Transverse colon (tissue), 4 donors: ENCODE results near the gene ENTPD7.

ENCODE experiments used
- EP300 ChIP-seq: sonication (generic); formaldehyde crosslinking; IDR thresholded peaks from one replicate; pipeline ENCODE4 v1.6.1; 2017; ENCODE audit warnings: antibody characterized with exemption, low read depth
- POLR2A ChIP-seq: fragments of 450-650 bp; IDR thresholded peaks from one replicate; pipeline ENCODE4 v1.6.1; 2016; ENCODE audit warnings: antibody characterized with exemption, mild to moderate bottlenecking, moderate library complexity
- POLR2AphosphoS5 ChIP-seq, 3 donors: sonication (generic); formaldehyde crosslinking; IDR thresholded peaks; one replicate each; pipeline ENCODE4 v1.6.1; 2016; ENCODE audit warnings: antibody characterized with exemption in 3 of 3
- TF ChIP-seq, protein P1 (sequence below), 5 experiments: fragments of 200-600 bp in 3 of 5; fragments of 450-650 bp in 2 of 5; sonication (generic) in 3 of 5; IDR thresholded peaks; 1 replicate in 2 of 5; 2 replicates in 3 of 5; pipeline ENCODE4 v1.5.1; 2016 to 2017; ENCODE audit warnings: antibody characterized with exemption in 5 of 5, inconsistent platforms in 3 of 5, mild to moderate bottlenecking in 2 of 5, moderate library complexity in 1 of 5

DNA sequence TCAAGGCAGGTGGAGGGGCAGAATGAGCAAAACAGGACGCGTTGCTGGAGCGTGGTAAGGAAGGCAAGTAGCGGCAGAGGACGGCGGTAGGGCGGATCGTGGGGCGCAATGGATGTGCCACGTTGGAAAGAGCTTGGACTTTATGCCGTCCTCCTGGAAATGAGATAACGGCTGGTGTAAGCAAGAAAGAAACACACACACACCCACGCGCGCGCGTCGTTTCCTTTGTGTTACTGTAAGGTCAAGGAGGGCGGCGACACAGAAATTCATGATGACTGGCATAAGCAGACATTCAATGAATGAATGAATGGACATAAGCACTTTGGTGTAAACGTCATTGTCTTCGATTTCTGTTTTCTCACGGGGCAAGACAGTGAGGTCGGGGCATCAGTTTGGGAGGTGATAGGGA, 683 bp upstream of the ENTPD7 start:
- TF ChIP-seq, protein P1, sequence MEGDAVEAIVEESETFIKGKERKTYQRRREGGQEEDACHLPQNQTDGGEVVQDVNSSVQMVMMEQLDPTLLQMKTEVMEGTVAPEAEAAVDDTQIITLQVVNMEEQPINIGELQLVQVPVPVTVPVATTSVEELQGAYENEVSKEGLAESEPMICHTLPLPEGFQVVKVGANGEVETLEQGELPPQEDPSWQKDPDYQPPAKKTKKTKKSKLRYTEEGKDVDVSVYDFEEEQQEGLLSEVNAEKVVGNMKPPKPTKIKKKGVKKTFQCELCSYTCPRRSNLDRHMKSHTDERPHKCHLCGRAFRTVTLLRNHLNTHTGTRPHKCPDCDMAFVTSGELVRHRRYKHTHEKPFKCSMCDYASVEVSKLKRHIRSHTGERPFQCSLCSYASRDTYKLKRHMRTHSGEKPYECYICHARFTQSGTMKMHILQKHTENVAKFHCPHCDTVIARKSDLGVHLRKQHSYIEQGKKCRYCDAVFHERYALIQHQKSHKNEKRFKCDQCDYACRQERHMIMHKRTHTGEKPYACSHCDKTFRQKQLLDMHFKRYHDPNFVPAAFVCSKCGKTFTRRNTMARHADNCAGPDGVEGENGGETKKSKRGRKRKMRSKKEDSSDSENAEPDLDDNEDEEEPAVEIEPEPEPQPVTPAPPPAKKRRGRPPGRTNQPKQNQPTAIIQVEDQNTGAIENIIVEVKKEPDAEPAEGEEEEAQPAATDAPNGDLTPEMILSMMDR (IDR thresholded peaks at IDR 0.05) = no peak
- TF ChIP-seq POLR2A (no peak), POLR2AphosphoS5 (IDR thresholded peaks at IDR 0.05) (no peak), EP300 (no peak)
